GM12864 (cell line): ENCODE data around the gene KIAA1671.

Experiments used
- DNase-seq: peaks from one replicate; pipeline ENCODE4 v3.0.0-alpha.2; 2011; ENCODE audit warnings: low read depth
- H3K4me3 ChIP-seq: 2 replicates; pipeline ENCODE4 v1.5.1; 2011; ENCODE audit warnings: mild to moderate bottlenecking, low read depth, low read length, control low read depth
- CTCF ChIP-seq: IDR thresholded peaks from 2 replicates; pipeline ENCODE4 v1.5.1; 2011; ENCODE audit warnings: low read depth, mild to moderate bottlenecking, moderate library complexity, low read length, control low read depth, inconsistent platforms; ENCODE audit errors: missing control alignments

KIAA1671 gene

GRCh38 chr22:24962835-24963234 lies 10.3 kb downstream of the KIAA1671 start:
- no peak for TF ChIP-seq CTCF
- H3K4me3 ChIP-seq, result no peak overlapping the region
- no peak for DNase-seq

- no peak for DNase-seq
- no peak for TF ChIP-seq CTCF
- no peak overlapping the region for H3K4me3 ChIP-seq
Observed at GRCh38 chr22:24964441-24964840, 11.9 kb downstream of the KIAA1671 start.

GRCh38 chr22:24965822-24966626 lies 13.5 kb downstream of the KIAA1671 start:
- TF ChIP-seq CTCF, result no peak
- no peak for DNase-seq
- no peak overlapping the region for H3K4me3 ChIP-seq

GRCh38 chr22:24968066-24968561 lies 15.6 kb downstream of the KIAA1671 start:
- no peak for TF ChIP-seq CTCF
- H3K4me3 ChIP-seq, result no peak overlapping the region
- DNase-seq, result no peak

GRCh38 chr22:24969560-24970301 lies 17.2 kb downstream of the KIAA1671 start:
- TF ChIP-seq CTCF, result no peak
- H3K4me3 ChIP-seq, result no peak overlapping the region
- no peak for DNase-seq

GRCh38 chr22:24972369-24972768 lies 19.9 kb downstream of the KIAA1671 start:
- no peak for DNase-seq
- no peak overlapping the region for H3K4me3 ChIP-seq
- no peak for TF ChIP-seq CTCF
